GM12878 (cell line): ENCODE data around the gene ACTR10. TPM values are rescaled to one million over a fixed set of nuclear protein-coding genes. Genes with fewer than 3 reads are reported as not detected.

ENCODE experiments used
- IKZF2 ChIP-seq, 2 experiments: fragments of 450-650 bp; IDR thresholded peaks; 2 replicates each; pipeline ENCODE4 v1.6.1; 2017; ENCODE audit warnings: mild to moderate bottlenecking in 2 of 2, moderate library complexity in 2 of 2
- NFYB ChIP-seq: IDR thresholded peaks from 2 replicates; pipeline ENCODE4 v1.6.1; 2011; ENCODE audit warnings: low read depth, mild to moderate bottlenecking, low read length, improper control_type of control experiment, moderate library complexity; ENCODE audit not compliant: insufficient read depth
- REST ChIP-seq: IDR thresholded peaks from 2 replicates; pipeline ENCODE4 v1.6.1; 2012; ENCODE audit warnings: mild to moderate bottlenecking, low read depth, low read length
- RUNX3 ChIP-seq: IDR thresholded peaks from 2 replicates; pipeline ENCODE4 v1.6.1; 2012; ENCODE audit warnings: low read length, inconsistent platforms
- SPI1 ChIP-seq: IDR thresholded peaks from 2 replicates; pipeline ENCODE4 v1.6.1; 2011; ENCODE audit warnings: low read depth, mild to moderate bottlenecking, low read length, moderate library complexity, borderline replicate concordance; ENCODE audit not compliant: insufficient read depth
- polyA plus RNA-seq, 11 experiments: library from polyadenylated mRNA; depleted of rRNA in 4 of 11; unstranded in 6 of 11; stranded (reverse) in 5 of 11; fragments of >200 nt; fragmentation: Nextera tagmentation in 4 of 11; fragmentation: Illumina TruSeq in 1 of 11; extraction: Ambion mirVana in 4 of 11; extraction: Trizol in 1 of 11; gene quantifications; 1 replicate in 1 of 11; 2 replicates in 10 of 11; pipeline versions ENCODE4 v1.2.1 to v1.2.3, GENCODE V29; 2011 to 2016; ENCODE audit warnings: inconsistent platforms in 2 of 11, missing spikeins in 2 of 11, low read depth in 1 of 11
- total RNA-seq, 4 experiments: library from RNA; depleted of rRNA in 3 of 4; stranded (reverse); fragments of >200 nt in 3 of 4; fragmentation: Illumina TruSeq in 1 of 4; extraction: Trizol in 1 of 4; gene quantifications; 2 replicates each; pipeline versions ENCODE4 v1.2.1 to v1.2.3, GENCODE V29; 2013 to 2021
- TF ChIP-seq, protein P1 (sequence below): IDR thresholded peaks from 2 replicates; pipeline ENCODE4 v1.6.1; 2012; ENCODE audit warnings: low read length, inconsistent platforms

Gene ACTR10
- total and polyA plus RNA-seq, 10 of the 15 experiments (the other 5 are each of a cell fraction or from before 2014, with no cell fraction given), result 26.0 to 74.3 (median 38.9) TPM

- no peak for TF ChIP-seq SPI1
- no peak for TF ChIP-seq NFYB
- TF ChIP-seq, protein P1, sequence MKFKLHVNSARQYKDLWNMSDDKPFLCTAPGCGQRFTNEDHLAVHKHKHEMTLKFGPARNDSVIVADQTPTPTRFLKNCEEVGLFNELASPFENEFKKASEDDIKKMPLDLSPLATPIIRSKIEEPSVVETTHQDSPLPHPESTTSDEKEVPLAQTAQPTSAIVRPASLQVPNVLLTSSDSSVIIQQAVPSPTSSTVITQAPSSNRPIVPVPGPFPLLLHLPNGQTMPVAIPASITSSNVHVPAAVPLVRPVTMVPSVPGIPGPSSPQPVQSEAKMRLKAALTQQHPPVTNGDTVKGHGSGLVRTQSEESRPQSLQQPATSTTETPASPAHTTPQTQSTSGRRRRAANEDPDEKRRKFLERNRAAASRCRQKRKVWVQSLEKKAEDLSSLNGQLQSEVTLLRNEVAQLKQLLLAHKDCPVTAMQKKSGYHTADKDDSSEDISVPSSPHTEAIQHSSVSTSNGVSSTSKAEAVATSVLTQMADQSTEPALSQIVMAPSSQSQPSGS, result no peak
- TF ChIP-seq RUNX3, result no peak
- TF ChIP-seq IKZF2 (IDR thresholded peaks at IDR 0.05), result no peak
- TF ChIP-seq REST, result no peak
These were observed 70.7 kb downstream of the ACTR10 start (continued) for GRCh38 chr14:58270628-58271027.
